GM19452 (cell line): ENCODE measurements around the gene SPACA1.

ENCODE experiments used
- ATAC-seq: cut with Tn5 transposase; IDR thresholded peaks from one replicate; pipeline ENCODE4 v1.9.1; 2021; ENCODE audit not compliant: unreplicated experiment

Gene SPACA1

DNA sequence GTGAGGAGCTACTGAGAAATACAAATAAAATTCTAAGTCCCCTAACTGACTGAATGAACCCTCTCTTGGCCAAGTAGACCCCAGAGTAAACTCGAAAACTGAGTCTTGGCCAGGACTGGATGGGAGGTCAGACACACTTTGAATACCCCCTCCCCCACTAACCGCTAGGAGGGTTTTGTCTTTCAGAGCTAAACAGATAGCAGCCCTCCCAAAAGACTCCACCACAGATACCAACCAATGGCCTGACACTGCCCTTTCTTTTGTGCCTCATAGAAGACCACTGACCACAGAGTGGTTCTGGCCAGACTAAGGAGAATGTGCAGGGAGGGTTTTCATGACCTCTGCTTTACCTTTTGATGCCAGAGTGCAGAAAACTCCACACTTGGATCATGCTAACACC lies 42.1 kb downstream of the SPACA1 start:
- ATAC-seq: no peak

DNA sequence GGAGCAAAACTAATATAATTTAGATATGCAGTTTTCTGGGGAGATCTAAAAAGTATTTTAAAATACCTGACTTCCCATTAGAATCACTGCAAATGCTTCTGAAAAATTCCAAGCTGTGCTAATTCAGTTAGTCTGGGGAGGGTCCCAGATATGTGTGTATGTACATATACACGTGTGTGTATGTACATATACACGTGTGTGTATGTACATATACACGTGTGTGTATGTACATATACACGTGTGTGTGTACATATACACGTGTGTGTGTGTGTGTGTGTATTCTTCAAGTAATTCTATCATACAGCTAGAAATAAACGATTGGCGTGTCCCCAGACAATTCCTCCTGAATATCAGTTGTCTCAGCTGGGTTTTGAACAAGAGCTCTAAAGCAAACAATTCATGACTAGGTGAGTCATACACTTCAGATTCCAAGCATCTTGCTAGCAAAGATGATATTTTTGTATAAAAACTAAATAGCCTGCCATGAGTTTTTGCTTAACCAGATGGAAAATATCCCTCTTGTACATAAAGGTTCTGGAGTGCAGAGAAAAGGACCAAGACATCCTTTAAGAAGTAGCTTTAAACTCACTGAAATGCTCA lies 58.2 kb downstream of the SPACA1 start:
- no peak for ATAC-seq

DNA sequence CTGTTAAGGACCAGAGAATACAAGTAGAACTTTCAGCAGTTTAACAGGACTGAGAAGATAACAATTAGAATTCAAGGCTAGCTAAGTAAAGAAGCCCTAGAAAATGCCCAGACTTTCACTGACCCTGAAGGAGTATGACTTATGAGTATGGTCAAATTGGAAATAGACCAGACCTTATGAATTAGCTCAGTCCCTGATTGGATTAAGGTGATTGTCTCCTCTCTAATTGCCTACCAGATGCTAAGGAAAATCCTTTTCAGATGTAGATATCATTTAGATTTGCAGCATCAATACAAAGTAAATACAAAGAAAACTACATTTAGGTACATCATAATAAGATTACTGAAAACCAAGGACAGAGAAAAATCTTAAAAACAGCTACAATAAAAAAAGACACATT lies 59.6 kb downstream of the SPACA1 start:
- ATAC-seq: no peak

DNA sequence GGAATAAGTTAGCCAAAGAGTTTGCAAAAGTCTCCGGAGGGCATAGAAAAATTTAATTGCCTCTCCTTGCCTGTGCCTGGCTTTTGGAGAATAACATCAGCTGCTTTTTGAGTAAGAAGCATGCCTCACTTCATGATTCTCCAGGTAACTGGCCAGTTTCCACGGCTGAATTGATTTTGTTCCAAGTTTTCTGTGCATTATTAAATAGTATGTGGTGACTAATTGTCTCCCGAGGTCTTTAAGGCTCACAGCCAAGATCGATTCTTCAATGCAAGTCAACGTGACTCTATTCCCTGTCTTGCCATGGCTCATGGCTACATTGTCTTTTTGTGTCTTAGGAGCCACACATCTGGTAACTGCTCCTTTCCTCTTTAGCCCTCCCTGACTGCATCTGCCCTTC lies 64.3 kb downstream of the SPACA1 start:
- ATAC-seq: no peak

DNA sequence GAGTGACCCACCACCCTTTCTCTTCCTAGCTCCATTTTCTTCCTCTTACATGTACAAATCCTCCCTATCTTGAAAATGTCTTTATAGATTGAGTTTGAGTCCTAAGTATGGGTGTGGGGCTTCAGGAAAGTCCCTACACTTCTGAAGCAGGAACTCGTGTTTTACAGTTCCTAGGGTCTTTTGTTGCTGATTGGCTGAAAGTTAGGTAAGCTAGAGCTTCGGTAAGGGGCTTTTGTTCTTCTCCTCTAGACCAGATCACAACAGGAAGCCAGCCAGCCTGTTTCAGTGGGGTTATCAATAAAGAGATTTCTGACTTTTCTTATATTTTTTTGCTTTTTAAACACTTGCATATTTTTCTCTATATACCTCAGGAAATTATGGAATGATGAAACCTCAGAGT lies 67.2 kb downstream of the SPACA1 start:
- ATAC-seq: no peak

DNA sequence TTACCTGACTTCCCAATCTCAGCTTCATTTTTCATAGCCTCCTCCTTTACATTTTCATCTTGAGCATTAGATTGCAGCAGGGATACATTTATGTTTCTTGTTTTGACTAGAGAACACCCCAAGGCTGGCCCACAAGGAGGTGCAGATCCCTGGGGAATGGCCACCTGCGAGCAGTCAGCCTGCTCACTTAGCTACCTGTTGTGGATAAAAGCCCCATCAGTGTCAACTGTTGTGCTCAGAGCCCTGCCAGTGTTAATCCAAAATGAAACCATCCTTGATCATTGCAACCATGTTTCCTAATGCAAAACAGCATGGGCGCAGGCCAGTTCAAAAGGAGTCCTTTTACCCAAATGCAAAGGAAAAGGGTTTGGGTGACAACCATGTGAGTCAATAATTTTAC lies 67.7 kb downstream of the SPACA1 start:
- ATAC-seq: no peak

DNA sequence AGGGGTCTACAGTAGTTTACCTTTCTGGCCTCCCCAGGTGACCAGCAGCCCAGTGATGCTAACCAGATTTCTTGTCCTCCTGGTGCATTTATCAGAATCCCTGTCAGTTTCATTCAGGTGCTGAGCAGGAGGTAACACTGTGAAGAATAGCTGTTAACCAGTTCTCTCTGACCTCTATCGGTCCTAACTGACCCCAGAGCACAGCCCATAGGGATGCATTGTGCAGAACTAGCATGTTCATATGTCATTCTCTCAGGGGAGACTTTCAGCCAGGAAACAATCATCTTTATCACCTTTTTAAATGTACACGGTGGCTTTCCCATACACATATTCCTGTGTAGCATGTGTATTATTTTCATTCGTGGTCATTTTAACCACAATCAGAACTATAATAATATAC lies 68.6 kb downstream of the SPACA1 start:
- ATAC-seq: no peak
